Measurements from ENCODE around the gene PSMD14.
"Not testable (repeated sequence)": the region's sequence is repeated elsewhere in the genome, so short reads cannot be mapped to it uniquely, and the experiment has no call there.

The PSMD14 gene

GRCh38 chr2:161337247-161337646 lies 29.0 kb downstream of the PSMD14 start:
- DNase-seq (ENCODE audit: low spot score) = no peak

GRCh38 chr2:161339532-161339931 lies 31.3 kb downstream of the PSMD14 start:
- DNase-seq (ENCODE audit: low spot score) = not testable (repeated sequence)

DNA sequence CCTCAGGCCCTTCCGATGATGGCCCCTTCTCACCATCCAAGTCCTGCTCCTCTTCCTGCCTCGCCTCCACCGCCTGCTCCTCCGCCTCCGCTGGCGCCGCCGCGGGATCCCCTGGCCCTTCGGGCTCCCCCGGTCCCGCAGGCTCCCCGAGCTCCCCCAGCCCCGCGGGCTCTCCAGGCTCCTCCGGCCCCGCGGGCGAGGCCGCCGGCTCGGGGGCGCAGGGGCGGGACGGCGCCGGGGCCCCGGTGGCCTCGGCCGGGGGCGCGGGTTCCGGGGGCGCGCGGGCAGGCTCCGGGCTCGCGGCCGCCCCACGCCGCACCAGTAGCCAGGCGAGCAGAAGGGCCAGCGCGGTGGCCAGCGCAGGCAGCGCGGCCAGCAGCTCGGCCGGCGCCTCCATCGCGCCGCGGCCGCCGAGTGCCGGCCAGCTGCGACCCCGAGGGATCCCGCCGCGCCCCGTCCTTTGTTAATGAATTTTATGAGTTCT lies 32.7 kb downstream of the PSMD14 start:
- not testable (repeated sequence) for DNase-seq (ENCODE audit: low spot score)

DNA sequence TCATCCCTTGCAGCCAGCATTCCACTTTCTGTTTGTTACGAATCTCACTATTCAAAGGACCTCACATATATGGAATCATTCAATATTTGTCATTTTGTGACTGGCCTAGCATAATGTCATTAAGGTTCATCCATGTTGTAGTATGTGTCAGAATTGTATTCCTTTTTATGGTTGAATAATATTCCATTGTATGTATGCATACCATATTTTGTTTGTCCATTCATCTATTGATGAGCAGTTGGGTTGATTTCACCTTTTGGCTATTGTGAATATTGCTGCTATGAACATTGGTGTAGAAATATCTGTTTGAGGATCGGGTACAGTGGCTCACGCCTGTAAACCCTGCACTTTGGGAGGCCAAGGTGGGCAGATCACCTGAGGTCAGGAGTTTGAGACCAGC lies 35.0 kb downstream of the PSMD14 start:
- no peak for DNase-seq (ENCODE audit: low spot score)

- DNase-seq (ENCODE audit: low spot score) = no peak
Measured at GRCh38 chr2:161344692-161345091, 36.5 kb downstream of the PSMD14 start.

- no peak for DNase-seq (ENCODE audit: low spot score)
Measured at GRCh38 chr2:161351678-161352077, 43.5 kb downstream of the PSMD14 start.

DNA sequence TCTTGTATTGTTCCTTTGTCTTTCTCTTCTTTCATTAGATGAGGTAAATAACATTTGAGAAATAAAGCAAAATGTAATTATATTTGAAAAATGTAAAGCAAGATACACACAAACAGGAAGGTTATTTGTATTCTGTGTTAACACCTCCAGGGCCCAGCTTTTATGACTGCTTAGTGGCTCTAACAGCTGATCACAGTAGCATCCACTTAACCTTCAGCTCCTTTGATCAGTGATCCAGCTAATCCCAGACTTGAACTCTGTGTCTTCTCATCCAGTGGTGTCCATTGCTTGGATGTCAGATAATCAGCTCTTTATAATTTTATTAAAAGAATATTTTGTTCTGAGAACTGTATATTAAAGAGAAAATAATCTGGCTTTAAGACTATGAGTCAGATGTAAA lies 44.5 kb downstream of the PSMD14 start:
- DNase-seq (ENCODE audit: low spot score) = no peak

DNA sequence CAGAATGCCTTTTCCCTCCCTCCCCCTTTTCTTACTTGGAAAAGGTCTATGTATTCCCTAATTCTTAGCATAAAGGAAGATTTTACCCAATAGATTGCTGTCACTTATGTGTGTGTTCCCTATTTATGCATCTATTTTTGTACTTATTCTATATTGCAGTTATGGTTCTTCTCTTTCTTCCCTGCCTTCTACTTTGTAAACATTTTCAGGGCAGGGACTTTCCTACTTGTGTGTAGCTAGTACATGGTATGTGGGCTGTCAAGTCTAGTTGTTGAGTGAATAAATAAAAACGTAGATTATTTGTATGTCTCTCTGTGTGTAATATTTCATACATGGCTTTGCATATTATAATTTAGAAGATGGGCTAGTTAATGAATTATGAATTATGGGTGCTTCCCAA lies 45.3 kb downstream of the PSMD14 start:
- DNase-seq (ENCODE audit: low spot score) = no peak

- DNase-seq (ENCODE audit: low spot score) = no peak
Measured at GRCh38 chr2:161354106-161354505, 45.9 kb downstream of the PSMD14 start.

GRCh38 chr2:161355106-161355505 lies 46.9 kb downstream of the PSMD14 start:
- DNase-seq (ENCODE audit: low spot score) = no peak

GRCh38 chr2:161355983-161356382 lies 47.8 kb downstream of the PSMD14 start:
- DNase-seq (ENCODE audit: low spot score) = no peak

DNA sequence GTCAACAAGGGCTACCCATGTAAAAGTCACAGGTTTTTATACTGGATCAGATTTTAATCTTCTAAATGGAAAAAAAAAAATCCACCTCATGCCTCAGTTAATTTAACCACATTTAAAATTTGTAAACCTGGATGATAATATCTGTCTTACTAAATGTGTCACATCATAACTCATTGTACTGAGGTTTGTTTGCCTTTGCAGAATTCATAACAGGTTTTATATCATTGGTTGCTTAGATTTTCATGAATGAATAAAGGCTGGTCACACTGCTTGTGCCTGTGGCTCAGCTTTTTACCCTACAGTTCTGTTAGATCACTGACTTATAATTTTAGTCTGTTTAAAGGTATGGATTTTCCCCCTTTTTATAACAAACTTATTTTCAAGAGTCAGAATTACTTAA lies 48.9 kb downstream of the PSMD14 start:
- no peak for DNase-seq (ENCODE audit: low spot score)

DNA sequence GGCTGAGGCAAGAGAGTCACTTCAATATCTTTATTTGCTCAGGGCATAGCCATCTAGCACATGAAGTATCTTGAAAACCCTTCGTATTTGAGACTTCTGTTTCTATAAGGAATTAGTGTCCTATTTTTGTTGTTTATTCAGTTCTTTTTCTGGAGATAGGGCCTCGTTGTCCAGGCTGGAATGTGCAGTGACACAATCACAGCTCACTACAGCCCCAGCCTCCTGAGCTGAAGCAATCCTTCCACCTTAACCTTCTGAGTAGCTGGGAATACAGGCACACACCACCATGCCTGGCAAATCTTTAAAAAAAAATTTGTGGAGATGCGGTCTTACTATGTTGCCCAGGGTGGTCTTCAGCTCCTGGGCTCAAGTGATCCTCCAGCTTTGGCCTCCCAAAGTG lies 50.6 kb downstream of the PSMD14 start:
- no peak for DNase-seq (ENCODE audit: low spot score)

GRCh38 chr2:161360095-161360654 lies 52.0 kb downstream of the PSMD14 start:
- not testable (repeated sequence) for DNase-seq (ENCODE audit: low spot score)

DNA sequence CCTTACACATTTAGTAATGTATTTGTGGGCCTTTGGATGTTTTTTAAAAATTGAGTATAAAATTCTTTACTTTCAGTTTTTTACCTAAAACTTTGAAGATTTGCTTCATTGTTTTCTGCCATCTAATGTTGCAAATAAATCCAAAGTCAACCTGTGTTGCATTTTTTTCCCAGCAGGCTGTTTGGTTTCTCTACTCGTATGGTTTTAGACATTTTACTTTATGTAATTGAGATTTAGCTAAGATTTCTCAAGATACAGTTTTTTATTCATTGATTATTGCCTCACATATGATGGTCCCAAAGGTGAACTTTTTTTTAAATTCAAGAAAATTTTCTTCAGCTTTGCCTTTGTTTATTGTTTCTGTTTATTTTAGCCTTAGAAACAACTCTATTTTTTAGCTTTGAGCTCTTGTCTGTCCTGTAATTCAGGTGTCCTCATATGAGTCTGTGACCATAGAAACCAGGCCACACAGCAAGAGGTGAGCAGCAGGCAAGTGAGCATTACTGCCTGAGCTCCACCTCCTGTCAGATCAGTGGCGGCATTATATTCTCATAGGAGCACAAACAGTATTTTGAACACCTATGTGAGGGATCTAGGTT lies 54.4 kb downstream of the PSMD14 start:
- no peak for DNase-seq (ENCODE audit: low spot score)

- DNase-seq (ENCODE audit: low spot score) = no peak
Measured at GRCh38 chr2:161367675-161368074, 59.5 kb downstream of the PSMD14 start.

DNA sequence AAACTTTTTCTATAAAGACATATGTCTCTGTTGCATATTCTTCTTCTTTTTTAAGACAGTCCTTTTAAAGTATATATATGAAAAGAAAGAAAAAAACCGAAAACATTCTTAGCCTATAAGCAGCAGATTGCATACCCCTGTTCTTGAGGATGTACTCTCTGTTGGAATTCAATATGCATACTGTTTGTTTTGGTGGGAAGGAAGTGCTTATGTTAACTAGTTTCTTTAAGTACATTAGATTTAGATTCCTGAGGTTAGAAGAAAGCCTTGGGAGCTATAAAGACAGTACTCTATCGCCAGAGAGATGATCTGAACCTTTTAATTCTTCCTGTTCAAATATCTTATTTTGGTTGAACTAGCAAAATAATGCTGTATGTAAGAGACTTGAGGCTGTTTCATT lies 61.1 kb downstream of the PSMD14 start:
- DNase-seq (ENCODE audit: low spot score) = no peak

GRCh38 chr2:161370981-161371380 lies 62.8 kb downstream of the PSMD14 start:
- no peak for DNase-seq (ENCODE audit: low spot score)

DNA sequence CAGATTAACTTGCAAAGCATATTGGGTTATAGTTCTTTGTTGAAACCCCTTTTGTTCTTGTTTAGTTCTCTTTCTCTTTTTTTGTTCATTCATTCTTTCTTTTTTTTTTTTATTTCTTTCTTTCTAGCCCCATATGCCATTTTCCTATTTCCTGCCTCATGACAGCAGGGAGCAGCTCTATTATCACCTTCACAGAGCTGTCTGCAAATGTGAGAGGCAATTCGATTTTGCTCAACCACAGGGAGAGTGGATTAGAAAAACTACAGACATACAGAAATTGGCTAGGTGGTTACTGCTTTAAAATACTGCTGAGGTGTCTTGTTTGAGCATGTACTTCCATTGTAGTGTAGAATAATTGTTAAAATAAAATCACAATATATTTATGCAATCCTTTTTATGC lies 63.6 kb downstream of the PSMD14 start:
- DNase-seq (ENCODE audit: low spot score) = no peak

- DNase-seq (ENCODE audit: low spot score) = no peak
Measured at GRCh38 chr2:161373942-161374341, 65.7 kb downstream of the PSMD14 start.

GRCh38 chr2:161374446-161374845 lies 66.2 kb downstream of the PSMD14 start:
- DNase-seq (ENCODE audit: low spot score) = no peak

DNA sequence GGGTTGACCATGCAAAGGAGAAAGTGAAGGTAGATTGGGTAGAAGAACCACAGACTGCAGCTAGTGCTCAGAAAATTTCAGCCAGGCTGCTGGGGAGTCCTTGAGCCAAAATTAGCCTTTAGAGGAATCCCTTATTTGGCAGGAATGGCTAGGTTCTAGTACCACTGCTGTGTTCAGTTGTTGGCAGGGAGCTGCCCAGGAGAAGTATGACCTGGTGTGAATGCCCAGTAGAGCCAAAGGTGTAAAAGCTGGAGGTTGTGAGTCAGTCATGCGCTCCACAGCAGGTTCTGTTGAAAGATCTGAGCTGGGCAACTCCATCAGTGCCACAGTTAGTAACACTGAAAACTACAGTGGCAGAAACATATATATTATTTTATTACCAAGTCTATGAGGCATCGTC lies 71.5 kb downstream of the PSMD14 start:
- no peak for DNase-seq (ENCODE audit: low spot score)

DNA sequence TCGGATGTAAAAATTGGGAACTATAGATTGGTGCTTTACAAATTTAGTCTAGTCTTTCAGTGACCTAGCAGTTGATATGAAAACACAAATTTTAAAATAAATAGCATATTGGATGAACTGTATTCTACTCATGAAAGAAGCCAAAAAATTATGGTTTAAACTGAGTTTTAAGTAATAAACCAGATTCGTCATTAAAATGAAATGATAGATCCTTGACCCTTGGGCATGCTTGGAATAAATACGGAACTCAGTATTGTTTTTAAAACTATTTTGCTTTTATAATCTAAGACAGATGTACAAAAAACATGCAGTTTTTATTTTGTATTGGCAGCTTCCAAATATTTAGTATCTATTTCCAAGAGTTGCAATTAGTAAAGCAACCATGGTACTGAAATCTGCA lies 73.3 kb downstream of the PSMD14 start:
- no peak for DNase-seq (ENCODE audit: low spot score)

DNA sequence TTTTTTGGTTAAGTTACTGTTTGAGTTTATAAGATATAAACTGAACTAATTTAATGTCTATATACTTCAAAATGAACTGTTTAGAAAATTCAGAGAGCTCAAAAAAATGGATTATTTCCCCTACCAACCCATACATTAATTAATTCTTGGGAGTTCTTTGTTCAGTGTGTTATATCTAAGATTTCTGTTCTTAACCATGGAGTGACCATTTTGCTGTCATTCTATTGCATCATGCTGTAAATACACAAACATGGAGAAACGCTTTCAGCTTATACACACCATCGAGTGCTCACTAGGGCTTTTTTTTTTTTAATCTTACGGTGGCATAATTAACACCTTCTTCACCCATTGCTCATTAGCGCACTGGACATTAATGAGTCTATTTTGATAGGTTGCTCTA lies 74.5 kb downstream of the PSMD14 start:
- no peak for DNase-seq (ENCODE audit: low spot score)

Data from RKO (cell line).